Panc1 (cell line): ENCODE measurements around the gene ACTL6A. TPM values are rescaled to one million over a fixed set of nuclear protein-coding genes. Genes with fewer than 3 reads are reported as not detected.
A peak's percentile ranks its signal among the peaks of the same experiment; 100 is the strongest.

ENCODE experiments used
- ATAC-seq: fragments of 200-7000 bp; cut with Tn5 transposase; 2 replicates; pipeline ENCODE4 v1.9.1; 2020; ENCODE audit warnings: mild to moderate bottlenecking, moderate library complexity
- Bru-seq: library from RNA; stranded (reverse); fragments of 400-500 nt; gene quantifications from one replicate; lab custom pipeline; 2021; lab: Mats Ljungman, UMichigan
- BruChase-seq, 2 experiments: library from RNA; stranded (reverse); fragments of 400-500 nt; gene quantifications; one replicate each; lab custom pipeline; 2021; lab: Mats Ljungman, UMichigan
- BruUV-seq: library from RNA; stranded (reverse); fragments of 400-500 nt; replicated peaks from 2 replicates; lab custom pipeline; 2021; lab: Mats Ljungman, UMichigan
- CTCF ChIA-PET: fragments of 300-600 bp; sonication (Branson Sonifier 250); formaldehyde crosslinking; loops from one replicate; lab custom pipeline; 2022; ENCODE audit warnings: antibody characterized with exemption; lab: Charles Lee
- POLR2A ChIA-PET: fragments of 300-600 bp; sonication (Branson Sonifier 250); formaldehyde crosslinking; loops from one replicate; lab custom pipeline; 2022; ENCODE audit warnings: antibody characterized with exemption; lab: Charles Lee
- DNase-seq: peaks from one replicate; pipeline ENCODE4 v3.0.0-alpha.2; 2010; ENCODE audit warnings: low read depth, low spot score
- H3K27ac ChIP-seq: 2 replicates; pipeline ENCODE4 v1.5.1; 2011; ENCODE audit warnings: mild to moderate bottlenecking, low read length, inconsistent platforms
- H3K27me3 ChIP-seq: fragments of 200-500 bp; sonication (Bioruptor generic); 2 replicates; pipeline ENCODE4 v1.6.0; 2014; ENCODE audit warnings: low read length, inconsistent platforms; ENCODE audit not compliant: control insufficient read depth, insufficient read depth
- H3K36me3 ChIP-seq: fragments of 200-500 bp; sonication (Bioruptor generic); 2 replicates; pipeline ENCODE4 v1.5.1; 2014; ENCODE audit warnings: inconsistent platforms, mild to moderate bottlenecking, low read length, moderate library complexity; ENCODE audit not compliant: control insufficient read depth, insufficient read depth
- H3K4me1 ChIP-seq: 2 replicates; pipeline ENCODE4 v1.5.1; 2011; ENCODE audit warnings: inconsistent platforms, mild to moderate bottlenecking, low read length, moderate library complexity; ENCODE audit not compliant: control insufficient read depth, insufficient read depth
- H3K4me3 ChIP-seq, 2 experiments: 2 replicates each; pipeline ENCODE4 v1.5.1; 2011 to 2012; ENCODE audit warnings: low read depth in 2 of 2, low read length in 2 of 2, mild to moderate bottlenecking in 2 of 2, inconsistent platforms in 1 of 2, moderate library complexity in 1 of 2
- H3K9me3 ChIP-seq: fragments of 200-500 bp; sonication (Bioruptor generic); 2 replicates; pipeline ENCODE4 v1.5.1; 2014; ENCODE audit warnings: low read depth, mild to moderate bottlenecking, inconsistent platforms, low read length, moderate library complexity; ENCODE audit not compliant: control insufficient read depth, insufficient read depth
- POLR2AphosphoS5 ChIP-seq: IDR thresholded peaks from 2 replicates; pipeline ENCODE4 v1.6.1; 2012; ENCODE audit warnings: mild to moderate bottlenecking, low read depth, low read length, moderate library complexity
- SIN3A ChIP-seq: IDR thresholded peaks from 2 replicates; pipeline ENCODE4 v1.6.1; 2012; ENCODE audit warnings: low read depth, mild to moderate bottlenecking, low read length, moderate library complexity, borderline replicate concordance; ENCODE audit not compliant: insufficient read depth
- TCF7L2 ChIP-seq: IDR thresholded peaks from 2 replicates; pipeline ENCODE4 v1.6.1; 2011; ENCODE audit warnings: mild to moderate bottlenecking, low read depth, low read length, inconsistent platforms
- in situ Hi-C: cut with HindIII; loops from 2 replicates; pipeline ENCODE4 v1.10.0; 2016; ENCODE audit warnings: low sequenced_read_pairs, low pct_unique_long_range_greater_than_20kb
- intact Hi-C: fragments of 100-400 bp; cut with micrococcal nuclease; formaldehyde crosslinking; loops from one replicate; pipeline ENCODE4 v1.10.0; 2022; ENCODE audit not compliant: unreplicated experiment
- long read RNA-seq: library from polyadenylated mRNA; unstranded; transcript quantifications from one replicate; pipeline ENCODE4 v2.0.0, GENCODE V29; 2021; ENCODE audit not compliant: unreplicated experiment
- polyA plus RNA-seq: library from polyadenylated mRNA; unstranded; fragments of >200 nt; gene quantifications from one replicate; pipeline ENCODE4 v1.2.1, GENCODE V29; 2012; ENCODE audit warnings: missing spikeins; ENCODE audit not compliant: insufficient read length
- total RNA-seq: library from RNA; stranded (reverse); gene quantifications from one replicate; pipeline ENCODE4 v1.2.1, GENCODE V29; 2021; ENCODE audit not compliant: unreplicated experiment
- TF ChIP-seq, protein P1 (sequence below): fragments of 450-650 bp; IDR thresholded peaks from 2 replicates; pipeline ENCODE4 v1.5.1; 2017; ENCODE audit warnings: mild to moderate bottlenecking
- TF ChIP-seq, protein P2 (sequence below), 2 experiments: IDR thresholded peaks; 2 replicates each; pipeline ENCODE4 v1.6.1; 2011 to 2012; ENCODE audit warnings: low read depth in 2 of 2, control low read depth in 1 of 2, low read length in 1 of 2, mild to moderate bottlenecking in 1 of 2, moderate library complexity in 1 of 2; ENCODE audit not compliant: insufficient read depth in 1 of 2

ACTL6A gene
- total RNA-seq, result 122 TPM
- polyA plus RNA-seq, result 93.5 TPM
- Bru-seq, nascent RNA, result percentile 91 among the genes with signal in this experiment
- percentile 88 among the genes with signal in this experiment for BruChase-seq, experiment 1, labeled RNA remaining after a 2-hour chase
- percentile 94 among the genes with signal in this experiment for BruChase-seq, experiment 2, labeled RNA remaining after a 6-hour chase
- long read RNA-seq, transcript ACTL6A-202 (14 exons, 1,901 nt), result major isoform, 229 of 338 reads
- long read RNA-seq, transcript ACTL6A-203 (14 exons, 1,750 nt), result minor isoform, 38 of 338 reads
- long read RNA-seq, transcript ACTL6A-204 (2 exons, 457 nt), result minor isoform, 32 of 338 reads
- long read RNA-seq, partial matches to known transcripts, result 27 of 338 reads
- long read RNA-seq, other reads (novel, unspliced or antisense), result 8 of 338 reads

DNA sequence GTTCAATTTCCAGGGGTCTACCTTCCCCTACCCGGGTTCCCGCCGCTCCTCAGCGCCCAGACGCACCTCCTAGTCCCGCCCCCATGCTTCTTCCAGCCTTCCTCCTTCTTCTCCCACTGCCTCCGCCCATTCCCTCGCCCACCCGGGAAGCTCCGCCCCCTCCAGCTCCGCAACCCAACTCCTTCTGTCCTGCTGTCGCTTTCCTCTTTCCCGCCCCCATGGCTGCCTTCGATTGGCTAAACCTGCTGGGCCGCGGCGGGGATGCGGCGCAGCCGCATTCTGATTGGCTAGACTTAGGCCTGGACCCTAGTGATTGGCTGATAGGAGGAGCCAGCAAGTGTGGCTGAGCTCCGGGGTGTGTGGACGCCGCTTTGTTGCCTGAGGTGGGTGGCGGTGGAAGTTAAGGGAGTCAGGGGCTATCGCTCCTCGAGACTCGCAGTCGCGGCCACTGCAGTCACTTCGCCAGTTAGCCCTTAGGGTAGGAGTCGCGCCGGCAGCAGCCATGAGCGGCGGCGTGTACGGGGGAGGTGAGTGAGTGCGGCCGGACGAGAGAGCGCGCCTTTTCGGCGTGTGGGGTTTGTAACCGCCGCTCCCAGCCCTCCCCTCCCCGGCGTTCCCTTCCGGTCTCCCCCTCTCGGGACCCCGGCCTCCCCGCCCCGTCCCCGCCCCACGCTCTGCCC lies at the start of gene ACTL6A:
Gene ACTL6A (plus strand): TSS at position 336 of the 680 bp plus-strand sequence. CDS start 167 bp downstream, at position 503.
- ATAC-seq (peak; percentile 97), DNase-seq (peak; percentile 99)
- intact Hi-C loops, result loop anchor here (5.0 kb wide), 1 partner anchor 240 kb away; the partner anchor contains the start of gene ZNF639
- Histone ChIP-seq H3K4me3 (peak within 1 kb of the TSS; percentile 77 to 86), H3K36me3 (no peaks in the 10 kb centered on the region; the same call in 1 of the 2 replicates), H3K27me3 (no peaks in the 10 kb centered on the region), H3K27ac (peak within 1 kb of the TSS; percentile 92), H3K9me3 (no peaks in the 10 kb centered on the region), H3K4me1 (peaks cover 16% of the 10 kb centered on the region)
- no TSS peak for BruUV-seq
- ChIA-PET CTCF (interaction anchor here (0.7 to 1.2 kb wide), 3 partner anchors 18 to 189 kb away, joined by 3 to 4 read pairs (median 3); no protein-coding TSS in a partner anchor), POLR2A (interaction anchor here (0.6 to 1.8 kb wide), 7 partner anchors 9 to 730 kb away, joined by 3 to 7 read pairs (median 4); partner anchors contain the start of genes MRPL47 and NDUFB5)
- in situ Hi-C loops, result no loop called here
- TF ChIP-seq SIN3A (peak; percentile 91; the same call in 1 of the 2 replicates), TCF7L2 (peak; percentile 41; the same call in 1 of the 2 replicates), POLR2AphosphoS5 (peak; percentile 95)
- TF ChIP-seq, protein P1, sequence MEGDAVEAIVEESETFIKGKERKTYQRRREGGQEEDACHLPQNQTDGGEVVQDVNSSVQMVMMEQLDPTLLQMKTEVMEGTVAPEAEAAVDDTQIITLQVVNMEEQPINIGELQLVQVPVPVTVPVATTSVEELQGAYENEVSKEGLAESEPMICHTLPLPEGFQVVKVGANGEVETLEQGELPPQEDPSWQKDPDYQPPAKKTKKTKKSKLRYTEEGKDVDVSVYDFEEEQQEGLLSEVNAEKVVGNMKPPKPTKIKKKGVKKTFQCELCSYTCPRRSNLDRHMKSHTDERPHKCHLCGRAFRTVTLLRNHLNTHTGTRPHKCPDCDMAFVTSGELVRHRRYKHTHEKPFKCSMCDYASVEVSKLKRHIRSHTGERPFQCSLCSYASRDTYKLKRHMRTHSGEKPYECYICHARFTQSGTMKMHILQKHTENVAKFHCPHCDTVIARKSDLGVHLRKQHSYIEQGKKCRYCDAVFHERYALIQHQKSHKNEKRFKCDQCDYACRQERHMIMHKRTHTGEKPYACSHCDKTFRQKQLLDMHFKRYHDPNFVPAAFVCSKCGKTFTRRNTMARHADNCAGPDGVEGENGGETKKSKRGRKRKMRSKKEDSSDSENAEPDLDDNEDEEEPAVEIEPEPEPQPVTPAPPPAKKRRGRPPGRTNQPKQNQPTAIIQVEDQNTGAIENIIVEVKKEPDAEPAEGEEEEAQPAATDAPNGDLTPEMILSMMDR, result no peak
- TF ChIP-seq, protein P2, sequence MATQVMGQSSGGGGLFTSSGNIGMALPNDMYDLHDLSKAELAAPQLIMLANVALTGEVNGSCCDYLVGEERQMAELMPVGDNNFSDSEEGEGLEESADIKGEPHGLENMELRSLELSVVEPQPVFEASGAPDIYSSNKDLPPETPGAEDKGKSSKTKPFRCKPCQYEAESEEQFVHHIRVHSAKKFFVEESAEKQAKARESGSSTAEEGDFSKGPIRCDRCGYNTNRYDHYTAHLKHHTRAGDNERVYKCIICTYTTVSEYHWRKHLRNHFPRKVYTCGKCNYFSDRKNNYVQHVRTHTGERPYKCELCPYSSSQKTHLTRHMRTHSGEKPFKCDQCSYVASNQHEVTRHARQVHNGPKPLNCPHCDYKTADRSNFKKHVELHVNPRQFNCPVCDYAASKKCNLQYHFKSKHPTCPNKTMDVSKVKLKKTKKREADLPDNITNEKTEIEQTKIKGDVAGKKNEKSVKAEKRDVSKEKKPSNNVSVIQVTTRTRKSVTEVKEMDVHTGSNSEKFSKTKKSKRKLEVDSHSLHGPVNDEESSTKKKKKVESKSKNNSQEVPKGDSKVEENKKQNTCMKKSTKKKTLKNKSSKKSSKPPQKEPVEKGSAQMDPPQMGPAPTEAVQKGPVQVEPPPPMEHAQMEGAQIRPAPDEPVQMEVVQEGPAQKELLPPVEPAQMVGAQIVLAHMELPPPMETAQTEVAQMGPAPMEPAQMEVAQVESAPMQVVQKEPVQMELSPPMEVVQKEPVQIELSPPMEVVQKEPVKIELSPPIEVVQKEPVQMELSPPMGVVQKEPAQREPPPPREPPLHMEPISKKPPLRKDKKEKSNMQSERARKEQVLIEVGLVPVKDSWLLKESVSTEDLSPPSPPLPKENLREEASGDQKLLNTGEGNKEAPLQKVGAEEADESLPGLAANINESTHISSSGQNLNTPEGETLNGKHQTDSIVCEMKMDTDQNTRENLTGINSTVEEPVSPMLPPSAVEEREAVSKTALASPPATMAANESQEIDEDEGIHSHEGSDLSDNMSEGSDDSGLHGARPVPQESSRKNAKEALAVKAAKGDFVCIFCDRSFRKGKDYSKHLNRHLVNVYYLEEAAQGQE (IDR thresholded peaks at IDR 0.05; ENCODE audit: insufficient read depth in 1 of 2, low read depth in 2 of 2, low read length in 1 of 2), result no peak

DNA sequence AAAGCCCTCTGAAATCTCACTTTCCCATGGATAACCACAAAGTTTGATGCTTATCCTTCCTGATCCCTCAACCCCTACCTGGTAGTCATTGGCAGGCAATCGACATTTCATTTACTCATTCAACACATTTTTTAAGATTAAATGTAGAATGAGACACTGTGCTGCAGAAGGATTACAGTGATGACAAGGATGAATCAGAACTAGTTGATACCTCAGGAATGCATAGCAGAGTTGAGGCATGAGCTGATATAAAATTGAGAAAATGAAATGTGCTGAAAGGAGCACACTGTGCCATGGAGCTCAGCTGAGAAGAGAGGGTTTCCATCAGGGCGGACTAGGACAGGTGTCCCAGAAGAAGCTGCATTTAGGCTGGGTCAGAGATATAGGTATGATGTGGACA lies 48.9 kb upstream of the ACTL6A start:
- ATAC-seq, result no peak
- TF ChIP-seq SIN3A (no peak), POLR2AphosphoS5 (no peak), TCF7L2 (no peak)
- TF ChIP-seq, protein P2 (IDR thresholded peaks at IDR 0.05; ENCODE audit: insufficient read depth in 1 of 2, low read depth in 2 of 2, low read length in 1 of 2), result no peak
- TF ChIP-seq, protein P1, result no peak
- BruUV-seq, result no TSS peak
- Histone ChIP-seq H3K4me3 (no peak overlapping the region), H3K27ac (no peak overlapping the region), H3K36me3 (no peaks in the 10 kb centered on the region), H3K9me3 (no peaks in the 10 kb centered on the region), H3K27me3 (no peaks in the 10 kb centered on the region), H3K4me1 (no peaks in the 10 kb centered on the region)
- CTCF ChIA-PET, result no interaction called here
- intact Hi-C loops (no loop called here), in situ Hi-C loops (no loop called here)
- POLR2A ChIA-PET, result no interaction called here
- DNase-seq, result no peak
